Measurements from ENCODE around the gene ZNF80. TPM values are rescaled to one million over a fixed set of nuclear protein-coding genes. Genes with fewer than 3 reads are reported as not detected.

ZNF80 gene
- polyA plus RNA-seq, 1 experiment = not detected

DNA sequence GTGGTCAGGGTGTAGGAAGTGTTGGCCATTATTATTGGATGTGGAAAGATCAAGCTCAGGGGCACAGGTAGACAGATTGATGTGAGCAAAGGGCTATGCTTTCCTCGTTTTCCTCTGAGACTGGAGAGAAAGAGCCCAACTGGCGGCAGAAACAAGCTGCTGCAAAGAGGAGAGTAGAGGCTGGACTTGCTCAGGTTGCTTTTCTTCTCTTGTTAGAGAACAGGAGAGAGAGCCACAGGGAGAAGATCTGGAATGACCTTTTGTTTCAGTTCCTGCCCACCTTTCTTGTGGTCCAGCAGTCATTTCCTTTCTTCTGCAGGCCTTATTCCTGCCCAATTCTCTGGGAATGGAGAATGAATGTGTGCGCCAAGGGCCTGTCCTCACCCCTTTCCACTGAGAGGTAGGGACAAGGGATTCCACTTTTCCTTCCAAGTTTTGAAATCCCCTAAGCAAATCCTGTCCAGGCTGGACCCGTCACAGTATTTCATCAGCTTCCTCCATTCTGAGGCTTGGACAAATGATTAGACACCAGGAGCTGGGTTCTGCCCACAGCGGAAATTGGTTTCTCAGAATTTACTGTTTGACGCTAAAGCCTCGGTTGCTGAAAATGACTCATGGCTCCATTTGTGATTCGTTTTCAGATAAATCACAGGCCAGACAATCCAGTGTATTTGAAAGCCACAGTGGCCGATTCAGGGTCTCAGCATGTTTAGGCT lies 16.1 kb downstream of the ZNF80 start:
- H3K27me3 ChIP-seq (ENCODE audit: control insufficient read depth, insufficient read depth, low read length) = no peaks in the 10 kb centered on the region; the same call in 1 of the 2 replicates
- no peak overlapping the region for H3K4me3 ChIP-seq (ENCODE audit: low read depth, low read length)
- TF ChIP-seq, protein P1, sequence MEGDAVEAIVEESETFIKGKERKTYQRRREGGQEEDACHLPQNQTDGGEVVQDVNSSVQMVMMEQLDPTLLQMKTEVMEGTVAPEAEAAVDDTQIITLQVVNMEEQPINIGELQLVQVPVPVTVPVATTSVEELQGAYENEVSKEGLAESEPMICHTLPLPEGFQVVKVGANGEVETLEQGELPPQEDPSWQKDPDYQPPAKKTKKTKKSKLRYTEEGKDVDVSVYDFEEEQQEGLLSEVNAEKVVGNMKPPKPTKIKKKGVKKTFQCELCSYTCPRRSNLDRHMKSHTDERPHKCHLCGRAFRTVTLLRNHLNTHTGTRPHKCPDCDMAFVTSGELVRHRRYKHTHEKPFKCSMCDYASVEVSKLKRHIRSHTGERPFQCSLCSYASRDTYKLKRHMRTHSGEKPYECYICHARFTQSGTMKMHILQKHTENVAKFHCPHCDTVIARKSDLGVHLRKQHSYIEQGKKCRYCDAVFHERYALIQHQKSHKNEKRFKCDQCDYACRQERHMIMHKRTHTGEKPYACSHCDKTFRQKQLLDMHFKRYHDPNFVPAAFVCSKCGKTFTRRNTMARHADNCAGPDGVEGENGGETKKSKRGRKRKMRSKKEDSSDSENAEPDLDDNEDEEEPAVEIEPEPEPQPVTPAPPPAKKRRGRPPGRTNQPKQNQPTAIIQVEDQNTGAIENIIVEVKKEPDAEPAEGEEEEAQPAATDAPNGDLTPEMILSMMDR (IDR thresholded peaks at IDR 0.05; ENCODE audit: insufficient read depth, low read depth, low read length) = no peak
- ChIA-PET CTCF (interaction anchor here (1.1 kb wide), 1 partner anchor 11 kb away, joined by 3 read pairs; no protein-coding TSS in a partner anchor), POLR2A (no interaction called here)
- no peaks in the 10 kb centered on the region for H3K36me3 ChIP-seq (ENCODE audit: control insufficient read depth, insufficient read depth, low read length)
- DNase-seq (ENCODE audit: low read depth) = no peak

DNA sequence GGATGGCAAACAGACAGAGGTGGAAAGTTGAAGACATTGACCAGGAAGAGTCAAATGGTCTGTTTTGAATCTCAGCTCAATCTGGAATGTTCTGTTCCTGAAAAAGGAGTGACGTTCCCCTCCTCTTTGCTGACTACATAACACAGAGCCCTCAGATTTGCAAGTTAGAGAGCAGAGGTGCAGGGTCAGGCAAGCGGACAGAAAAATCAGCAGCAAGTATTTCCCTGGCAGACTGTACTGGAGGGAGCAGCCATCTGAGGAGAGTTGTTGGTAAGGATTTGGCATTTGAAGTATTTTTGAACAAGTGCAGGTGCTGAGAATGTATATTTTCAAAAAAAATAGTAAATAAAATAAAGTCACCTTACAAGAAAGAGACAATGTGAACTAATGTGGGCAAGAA lies 17.6 kb downstream of the ZNF80 start:
- POLR2A ChIA-PET = no interaction called here

DNA sequence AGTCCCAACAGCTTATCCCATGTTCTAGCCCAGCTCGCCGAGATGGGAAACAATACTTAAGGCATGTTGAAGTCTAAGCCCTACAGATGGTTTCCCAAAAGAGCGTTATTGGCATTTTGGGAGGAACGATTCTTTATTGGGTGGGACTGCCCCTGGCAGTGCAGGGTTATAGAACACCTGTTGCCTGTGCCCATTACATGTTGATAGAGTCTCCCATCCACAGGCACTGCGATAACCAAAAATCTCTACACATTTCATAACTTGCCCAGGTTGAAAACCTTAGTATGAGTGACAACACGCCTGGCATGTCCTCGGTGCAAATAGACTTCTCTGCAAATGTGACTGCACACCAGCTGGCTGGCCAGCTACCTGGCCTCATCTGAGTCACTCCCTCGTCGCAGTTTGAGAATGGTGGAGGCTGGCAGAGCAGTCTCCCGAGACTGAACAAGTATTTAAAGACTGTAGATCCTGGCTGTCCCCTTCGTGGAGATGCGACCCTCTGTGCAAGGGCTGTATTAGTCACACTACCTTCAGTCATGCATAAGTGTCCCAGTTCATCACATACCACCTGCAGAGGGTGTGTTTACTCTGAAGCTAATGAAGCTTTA lies 18.7 kb downstream of the ZNF80 start:
- ChIA-PET POLR2A (no interaction called here), CTCF (interaction anchor here (1.5 kb wide), 1 partner anchor 14 kb away, joined by 3 read pairs; no protein-coding TSS in a partner anchor)
- DNase-seq (ENCODE audit: low read depth) = no peak
- H3K27me3 ChIP-seq (ENCODE audit: control insufficient read depth, insufficient read depth, low read length) = no peaks in the 10 kb centered on the region; the same call in 1 of the 2 replicates
- TF ChIP-seq, protein P1 (IDR thresholded peaks at IDR 0.05; ENCODE audit: insufficient read depth, low read depth, low read length) = no peak
- no peak overlapping the region for H3K4me3 ChIP-seq (ENCODE audit: low read depth, low read length)
- no peaks in the 10 kb centered on the region for H3K36me3 ChIP-seq (ENCODE audit: control insufficient read depth, insufficient read depth, low read length)

More for the DNA sequence above, 17.6 kb downstream of the ZNF80 start:
- Histone ChIP-seq H3K36me3 (ENCODE audit: control insufficient read depth, insufficient read depth, low read length) (no peaks in the 10 kb centered on the region), H3K4me3 (ENCODE audit: low read depth, low read length) (no peak overlapping the region), H3K27me3 (ENCODE audit: control insufficient read depth, insufficient read depth, low read length) (no peaks in the 10 kb centered on the region; the same call in 1 of the 2 replicates)
- no peak for DNase-seq (ENCODE audit: low read depth)
- TF ChIP-seq, protein P1 (IDR thresholded peaks at IDR 0.05; ENCODE audit: insufficient read depth, low read depth, low read length) = no peak
- CTCF ChIA-PET = interaction anchor here (1.5 kb wide), 1 partner anchor 15 kb away, joined by 3 read pairs; no protein-coding TSS in a partner anchor

DNA sequence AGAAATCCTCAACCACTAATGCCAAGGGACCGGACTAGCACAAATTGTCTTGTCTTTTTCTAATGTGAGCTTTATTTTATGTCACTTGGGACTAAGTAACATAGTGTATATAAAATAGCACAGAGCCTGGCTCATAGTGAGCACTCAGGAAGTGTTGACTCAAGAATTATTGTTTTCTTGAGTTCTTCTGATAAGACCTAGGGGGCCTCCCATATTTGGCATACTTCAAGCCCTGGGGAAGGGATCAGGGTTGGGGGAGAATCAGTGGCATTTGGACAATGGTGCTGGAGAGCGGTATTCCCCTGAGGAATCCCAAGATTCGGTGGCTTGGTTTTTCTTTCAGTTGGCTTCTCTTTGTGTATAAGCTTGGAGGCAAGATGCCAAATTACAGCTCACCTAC lies 19.4 kb downstream of the ZNF80 start:
- TF ChIP-seq, protein P1 (IDR thresholded peaks at IDR 0.05; ENCODE audit: insufficient read depth, low read depth, low read length) = no peak
- ChIA-PET POLR2A (no interaction called here), CTCF (no interaction called here)
- Histone ChIP-seq H3K27me3 (ENCODE audit: control insufficient read depth, insufficient read depth, low read length) (no peaks in the 10 kb centered on the region; the same call in 1 of the 2 replicates), H3K4me3 (ENCODE audit: low read depth, low read length) (no peak overlapping the region), H3K36me3 (ENCODE audit: control insufficient read depth, insufficient read depth, low read length) (no peaks in the 10 kb centered on the region)
- no peak for DNase-seq (ENCODE audit: low read depth)

DNA sequence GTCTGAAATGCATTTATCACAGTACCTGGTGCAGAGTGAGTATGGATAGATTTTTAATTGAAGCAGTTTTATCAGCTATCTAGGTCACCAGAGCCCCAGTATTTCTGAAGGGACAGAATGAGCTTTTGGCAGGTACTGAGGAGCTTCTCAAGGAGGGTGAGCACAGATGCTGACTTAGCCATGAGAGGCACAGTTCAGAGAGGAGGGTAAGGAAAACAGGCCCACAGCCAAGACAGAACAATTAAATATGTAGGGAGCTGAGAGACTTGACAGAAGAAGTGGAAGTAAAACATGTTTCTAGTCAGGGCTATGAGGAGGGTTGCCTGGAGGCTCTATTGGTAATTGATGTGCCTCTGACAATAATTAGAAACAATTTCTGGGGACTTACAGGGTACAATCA lies 20.1 kb downstream of the ZNF80 start:
- DNase-seq (ENCODE audit: low read depth) = no peak
- TF ChIP-seq, protein P1 (IDR thresholded peaks at IDR 0.05; ENCODE audit: insufficient read depth, low read depth, low read length) = no peak
- CTCF ChIA-PET = no interaction called here

More for the DNA sequence above, 20.1 kb downstream of the ZNF80 start:
- Histone ChIP-seq H3K36me3 (ENCODE audit: control insufficient read depth, insufficient read depth, low read length) (no peaks in the 10 kb centered on the region), H3K4me3 (ENCODE audit: low read depth, low read length) (no peak overlapping the region), H3K27me3 (ENCODE audit: control insufficient read depth, insufficient read depth, low read length) (no peaks in the 10 kb centered on the region; the same call in none of the 2 replicates)
- POLR2A ChIA-PET = no interaction called here

Data from BJ (cell line).